HCT116 (cell line): Measurements from ENCODE around the gene CCBE1. TPM values are rescaled to one million over a fixed set of nuclear protein-coding genes. Genes with fewer than 3 reads are reported as not detected.

Source experiments
- ATAC-seq: fragments of 200-7000 bp; cut with Tn5 transposase; 2 replicates; pipeline ENCODE4 v1.9.1; 2020; ENCODE audit warnings: mild to moderate bottlenecking, moderate library complexity
- BruUV-seq: library from RNA; stranded (reverse); fragments of 400-500 nt; replicated peaks from 2 replicates; lab custom pipeline; 2021; lab: Mats Ljungman, UMichigan
- CTCF ChIA-PET: fragments of 300-600 bp; sonication (Branson Sonifier 250); formaldehyde crosslinking; loops from one replicate; lab custom pipeline; 2021; ENCODE audit warnings: antibody characterized with exemption; lab: Charles Lee
- POLR2A ChIA-PET: fragments of 300-600, 350-600 bp; sonication (Branson Sonifier 250); formaldehyde crosslinking; loops from one replicate; lab custom pipeline; 2021; ENCODE audit warnings: antibody characterized with exemption; lab: Charles Lee
- RAD21 ChIA-PET, 2 experiments: fragments of 300-600 bp; sonication (Branson Sonifier 250); formaldehyde crosslinking; loops; one replicate each; lab custom pipeline; 2023; ENCODE audit warnings: low total read pairs in 2 of 2; ENCODE audit not compliant: uncharacterized antibody in 2 of 2, unreplicated experiment in 2 of 2, low non-redundant PET in 1 of 2; lab: Charles Lee
- DNase-seq: peaks from one replicate; pipeline ENCODE4 v3.0.0-alpha.2; 2010; ENCODE audit warnings: low read depth, low spot score
- H2AFZ ChIP-seq: fragments of 200-600 bp; shearing (Covaris generic), sonication (generic); 2 replicates; pipeline ENCODE4 v1.6.1; 2017; ENCODE audit warnings: low read depth, mixed run types, mixed read lengths, antibody characterized with exemption, low read length; ENCODE audit not compliant: poor library complexity, severe bottlenecking
- H3K27ac ChIP-seq: 2 replicates; pipeline ENCODE4 v1.5.1; 2012; ENCODE audit warnings: low read depth, low read length
- H3K27me3 ChIP-seq: fragments of 200-600 bp; sonication (generic); 2 replicates; pipeline ENCODE4 v1.6.1; 2016; ENCODE audit warnings: mixed run types, low read length, mixed read lengths; ENCODE audit not compliant: insufficient read depth
- H3K36me3 ChIP-seq, 2 experiments: fragments of 200-500 bp in 1 of 2; fragments of 200-600 bp in 1 of 2; sonication (Bioruptor generic) in 1 of 2; sonication (generic) in 1 of 2; 2 replicates each; pipeline versions ENCODE4 v1.5.1 to v1.6.1; 2014 to 2016; ENCODE audit warnings: low read length in 2 of 2, inconsistent platforms in 1 of 2, mixed read lengths in 1 of 2, mixed run types in 1 of 2; ENCODE audit not compliant: insufficient read depth in 2 of 2, control insufficient read depth in 1 of 2
- H3K4me1 ChIP-seq, 2 experiments: fragments of 200-600 bp in 1 of 2; sonication (generic) in 1 of 2; 2 replicates each; pipeline versions ENCODE4 v1.5.1 to v1.6.1; 2012 to 2017; ENCODE audit warnings: low read length in 2 of 2, inconsistent platforms in 1 of 2, mild to moderate bottlenecking in 1 of 2, mixed read lengths in 1 of 2, mixed run types in 1 of 2, moderate library complexity in 1 of 2; ENCODE audit not compliant: insufficient read depth in 2 of 2, control insufficient read depth in 1 of 2
- H3K4me2 ChIP-seq: fragments of 200-600 bp; sonication (generic); 2 replicates; pipeline ENCODE4 v1.6.1; 2017; ENCODE audit warnings: mixed run types, low read length, mixed read lengths
- H3K4me3 ChIP-seq, 2 experiments: fragments of 200-600 bp in 1 of 2; sonication (generic) in 1 of 2; replicated peaks in 1 of 2; 2 replicates each; pipeline ENCODE4 v1.5.1; 2011 to 2016; ENCODE audit warnings: low read length in 2 of 2, control low read depth in 1 of 2, low read depth in 1 of 2, mild to moderate bottlenecking in 1 of 2, mixed read lengths in 1 of 2, mixed run types in 1 of 2
- H3K79me2 ChIP-seq: fragments of 200-600 bp; sonication (generic); 2 replicates; pipeline ENCODE4 v1.6.1; 2017; ENCODE audit warnings: mild to moderate bottlenecking, mixed run types, low read length, moderate library complexity, mixed read lengths; ENCODE audit not compliant: insufficient read depth
- H3K9ac ChIP-seq: fragments of 200-600 bp; sonication (generic); 2 replicates; pipeline ENCODE4 v1.6.1; 2016; ENCODE audit warnings: low read length, mixed read lengths
- H3K9me2 ChIP-seq: fragments of 200-600 bp; sonication (generic), shearing (Covaris generic); 2 replicates; pipeline ENCODE4 v1.6.1; 2017; ENCODE audit warnings: mixed run types, mild to moderate bottlenecking, moderate library complexity; ENCODE audit not compliant: insufficient read depth
- H3K9me3 ChIP-seq, 2 experiments: fragments of 200-500 bp in 1 of 2; fragments of 200-600 bp in 1 of 2; sonication (Bioruptor generic) in 1 of 2; sonication (generic) in 1 of 2; 2 replicates each; pipeline ENCODE4 v1.6.1; 2014 to 2017; ENCODE audit warnings: low read length in 2 of 2, mixed read lengths in 2 of 2, inconsistent platforms in 1 of 2, low read depth in 1 of 2, mild to moderate bottlenecking in 1 of 2, mixed run types in 1 of 2, moderate library complexity in 1 of 2; ENCODE audit not compliant: control insufficient read depth in 1 of 2, insufficient read depth in 1 of 2
- H4K20me1 ChIP-seq: fragments of 200-600 bp; sonication (generic), shearing (Covaris generic); 2 replicates; pipeline ENCODE4 v1.6.1; 2017; ENCODE audit warnings: mixed run types, mild to moderate bottlenecking, moderate library complexity; ENCODE audit not compliant: insufficient read depth
- CBX3 ChIP-seq: IDR thresholded peaks from 2 replicates; pipeline ENCODE4 v1.6.1; 2012; ENCODE audit warnings: low read depth
- CEBPB ChIP-seq: IDR thresholded peaks from 2 replicates; pipeline ENCODE4 v1.6.1; 2012; ENCODE audit warnings: low read depth
- EGR1 ChIP-seq: IDR thresholded peaks from 2 replicates; pipeline ENCODE4 v1.6.1; 2012; ENCODE audit warnings: low read depth
- ELF1 ChIP-seq: IDR thresholded peaks from 2 replicates; pipeline ENCODE4 v1.6.1; 2012; ENCODE audit warnings: low read depth, borderline replicate concordance
- EZH2phosphoT487 ChIP-seq: fragments of 200-600 bp; IDR thresholded peaks from 2 replicates; pipeline ENCODE4 v1.6.1; 2018; ENCODE audit warnings: antibody characterized with exemption, borderline replicate concordance
- FOSL1 ChIP-seq: IDR thresholded peaks from 2 replicates; pipeline ENCODE4 v1.6.1; 2012; ENCODE audit warnings: low read depth
- JUND ChIP-seq: IDR thresholded peaks from 2 replicates; pipeline ENCODE4 v1.6.1; 2012
- POLR2A ChIP-seq: IDR thresholded peaks from 2 replicates; pipeline ENCODE4 v1.7.0; 2011; ENCODE audit warnings: borderline replicate concordance; ENCODE audit not compliant: insufficient read depth, insufficient read length; ENCODE audit errors: extremely low read depth
- POLR2AphosphoS5 ChIP-seq: IDR thresholded peaks from 2 replicates; pipeline ENCODE4 v1.6.1; 2011; ENCODE audit warnings: mild to moderate bottlenecking, low read depth, low read length, moderate library complexity
- SP1 ChIP-seq: IDR thresholded peaks from 2 replicates; pipeline ENCODE4 v1.6.1; 2012; ENCODE audit warnings: low read depth
- YY1 ChIP-seq: IDR thresholded peaks from 2 replicates; pipeline ENCODE4 v1.6.1; 2011; ENCODE audit warnings: low read length, low read depth, moderate library complexity, mild to moderate bottlenecking; ENCODE audit not compliant: insufficient replicate concordance; ENCODE audit errors: extremely low read depth
- ZFX ChIP-seq: fragments of 450-650 bp; IDR thresholded peaks from 2 replicates; pipeline ENCODE4 v1.6.1; 2017
- ZNF274 ChIP-seq: fragments of 200-500 bp; sonication (Bioruptor generic); IDR thresholded peaks from 2 replicates; pipeline ENCODE4 v1.6.1; 2014; ENCODE audit warnings: mild to moderate bottlenecking, low read depth, low read length, inconsistent platforms
- intact Hi-C: fragments of 100-400 bp; cut with micrococcal nuclease; formaldehyde crosslinking; loops from 2 replicates; pipeline ENCODE4 v1.10.0; 2022
- total RNA-seq: library from RNA; stranded (reverse); gene quantifications from one replicate; pipeline ENCODE4 v1.2.1, GENCODE V29; 2021; ENCODE audit not compliant: unreplicated experiment
- TF ChIP-seq, protein P1 (sequence below): IDR thresholded peaks from 2 replicates; pipeline ENCODE4 v1.6.1; 2012
- TF ChIP-seq, protein P2 (sequence below), 3 experiments: fragments of 200-600 bp in 1 of 3; sonication (generic) in 1 of 3; IDR thresholded peaks in 2 of 3; conservative IDR thresholded peaks in 1 of 3; 2 replicates each; pipeline ENCODE4 v1.5.1; 2012 to 2017; ENCODE audit warnings: low read depth in 2 of 3, low read length in 2 of 3, antibody characterized with exemption in 1 of 3, borderline replicate concordance in 1 of 3, control low read depth in 1 of 3, mild to moderate bottlenecking in 1 of 3, mixed read lengths in 1 of 3, mixed run types in 1 of 3, moderate library complexity in 1 of 3; ENCODE audit not compliant: insufficient read depth in 1 of 3
- TF ChIP-seq, protein P3 (sequence below): IDR thresholded peaks from 2 replicates; pipeline ENCODE4 v1.6.1; 2012; ENCODE audit warnings: low read depth
- TF ChIP-seq, protein P4 (sequence below): IDR thresholded peaks from 2 replicates; pipeline ENCODE4 v1.6.1; 2011; ENCODE audit warnings: mild to moderate bottlenecking, low read length, moderate library complexity; ENCODE audit not compliant: insufficient replicate concordance; ENCODE audit errors: extremely low read depth
- TF ChIP-seq, protein P5 (sequence below): IDR thresholded peaks from 2 replicates; pipeline ENCODE4 v1.6.1; 2012

The CCBE1 gene
- total RNA-seq, 1 experiment from 2014 or later, result 0.84 TPM

DNA sequence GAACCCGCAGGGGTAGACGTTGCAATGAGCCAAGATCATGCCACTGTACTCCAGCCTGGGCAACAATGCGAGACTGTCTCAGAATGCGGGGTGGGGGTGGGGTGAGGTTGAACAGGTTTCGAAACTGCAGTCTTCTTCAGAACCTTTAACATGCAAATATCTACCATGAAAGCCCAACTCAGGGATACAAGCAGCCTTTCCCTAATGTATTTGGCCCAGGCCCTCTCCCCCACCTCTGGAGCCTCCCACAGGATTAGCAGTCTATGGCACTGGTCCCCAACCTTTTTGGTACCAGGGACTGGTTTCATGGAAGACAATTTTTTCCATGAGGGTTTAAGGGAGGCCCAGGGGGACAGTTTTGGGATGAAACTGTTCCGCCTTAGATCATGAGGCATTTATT lies 53.5 kb downstream of the CCBE1 start (continued):
- TF ChIP-seq POLR2A, result no peak
- TF ChIP-seq, protein P1, sequence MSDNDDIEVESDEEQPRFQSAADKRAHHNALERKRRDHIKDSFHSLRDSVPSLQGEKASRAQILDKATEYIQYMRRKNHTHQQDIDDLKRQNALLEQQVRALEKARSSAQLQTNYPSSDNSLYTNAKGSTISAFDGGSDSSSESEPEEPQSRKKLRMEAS, result no peak
- no peak for TF ChIP-seq YY1
- TF ChIP-seq POLR2AphosphoS5, result no peak
- TF ChIP-seq CBX3, result no peak
- no peak for TF ChIP-seq EGR1
- TF ChIP-seq ELF1, result no peak
- no peak for TF ChIP-seq CEBPB

DNA sequence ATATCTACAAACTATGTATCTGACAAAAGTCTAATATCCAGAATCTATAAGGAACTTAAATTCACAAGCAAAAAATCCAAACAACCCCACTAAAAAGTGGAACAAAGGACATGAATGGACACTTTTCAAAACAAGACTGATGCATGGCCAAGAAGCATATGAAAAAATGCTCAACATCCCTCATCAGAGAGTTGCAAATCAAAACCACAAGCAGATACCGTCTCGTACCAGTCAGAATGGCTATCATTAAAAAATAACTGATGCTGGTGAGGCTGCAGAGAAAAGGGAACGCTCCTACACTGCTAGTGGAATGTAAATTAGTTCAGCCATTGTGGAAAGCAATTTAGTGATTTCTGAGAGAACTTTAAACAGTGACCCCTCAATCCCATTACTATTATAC lies 56.5 kb downstream of the CCBE1 start:
- POLR2A ChIA-PET, result no interaction called here
- BruUV-seq, result no TSS peak
- TF ChIP-seq CBX3 (no peak), FOSL1 (no peak), EZH2phosphoT487 (no peak), ZNF274 (no peak), ZFX (no peak), POLR2A (no peak), JUND (no peak), SP1 (no peak), ELF1 (no peak), YY1 (no peak), CEBPB (no peak)
- TF ChIP-seq, protein P2, sequence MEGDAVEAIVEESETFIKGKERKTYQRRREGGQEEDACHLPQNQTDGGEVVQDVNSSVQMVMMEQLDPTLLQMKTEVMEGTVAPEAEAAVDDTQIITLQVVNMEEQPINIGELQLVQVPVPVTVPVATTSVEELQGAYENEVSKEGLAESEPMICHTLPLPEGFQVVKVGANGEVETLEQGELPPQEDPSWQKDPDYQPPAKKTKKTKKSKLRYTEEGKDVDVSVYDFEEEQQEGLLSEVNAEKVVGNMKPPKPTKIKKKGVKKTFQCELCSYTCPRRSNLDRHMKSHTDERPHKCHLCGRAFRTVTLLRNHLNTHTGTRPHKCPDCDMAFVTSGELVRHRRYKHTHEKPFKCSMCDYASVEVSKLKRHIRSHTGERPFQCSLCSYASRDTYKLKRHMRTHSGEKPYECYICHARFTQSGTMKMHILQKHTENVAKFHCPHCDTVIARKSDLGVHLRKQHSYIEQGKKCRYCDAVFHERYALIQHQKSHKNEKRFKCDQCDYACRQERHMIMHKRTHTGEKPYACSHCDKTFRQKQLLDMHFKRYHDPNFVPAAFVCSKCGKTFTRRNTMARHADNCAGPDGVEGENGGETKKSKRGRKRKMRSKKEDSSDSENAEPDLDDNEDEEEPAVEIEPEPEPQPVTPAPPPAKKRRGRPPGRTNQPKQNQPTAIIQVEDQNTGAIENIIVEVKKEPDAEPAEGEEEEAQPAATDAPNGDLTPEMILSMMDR (IDR thresholded peaks at IDR 0.05 in 2 of 3, conservative IDR thresholded peaks at IDR 0.05 in 1 of 3; ENCODE audit: borderline replicate concordance in 1 of 3, insufficient read depth in 1 of 3, low read depth in 2 of 3, low read length in 2 of 3), result no peak
- TF ChIP-seq, protein P3, sequence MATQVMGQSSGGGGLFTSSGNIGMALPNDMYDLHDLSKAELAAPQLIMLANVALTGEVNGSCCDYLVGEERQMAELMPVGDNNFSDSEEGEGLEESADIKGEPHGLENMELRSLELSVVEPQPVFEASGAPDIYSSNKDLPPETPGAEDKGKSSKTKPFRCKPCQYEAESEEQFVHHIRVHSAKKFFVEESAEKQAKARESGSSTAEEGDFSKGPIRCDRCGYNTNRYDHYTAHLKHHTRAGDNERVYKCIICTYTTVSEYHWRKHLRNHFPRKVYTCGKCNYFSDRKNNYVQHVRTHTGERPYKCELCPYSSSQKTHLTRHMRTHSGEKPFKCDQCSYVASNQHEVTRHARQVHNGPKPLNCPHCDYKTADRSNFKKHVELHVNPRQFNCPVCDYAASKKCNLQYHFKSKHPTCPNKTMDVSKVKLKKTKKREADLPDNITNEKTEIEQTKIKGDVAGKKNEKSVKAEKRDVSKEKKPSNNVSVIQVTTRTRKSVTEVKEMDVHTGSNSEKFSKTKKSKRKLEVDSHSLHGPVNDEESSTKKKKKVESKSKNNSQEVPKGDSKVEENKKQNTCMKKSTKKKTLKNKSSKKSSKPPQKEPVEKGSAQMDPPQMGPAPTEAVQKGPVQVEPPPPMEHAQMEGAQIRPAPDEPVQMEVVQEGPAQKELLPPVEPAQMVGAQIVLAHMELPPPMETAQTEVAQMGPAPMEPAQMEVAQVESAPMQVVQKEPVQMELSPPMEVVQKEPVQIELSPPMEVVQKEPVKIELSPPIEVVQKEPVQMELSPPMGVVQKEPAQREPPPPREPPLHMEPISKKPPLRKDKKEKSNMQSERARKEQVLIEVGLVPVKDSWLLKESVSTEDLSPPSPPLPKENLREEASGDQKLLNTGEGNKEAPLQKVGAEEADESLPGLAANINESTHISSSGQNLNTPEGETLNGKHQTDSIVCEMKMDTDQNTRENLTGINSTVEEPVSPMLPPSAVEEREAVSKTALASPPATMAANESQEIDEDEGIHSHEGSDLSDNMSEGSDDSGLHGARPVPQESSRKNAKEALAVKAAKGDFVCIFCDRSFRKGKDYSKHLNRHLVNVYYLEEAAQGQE, result no peak
- TF ChIP-seq, protein P4, sequence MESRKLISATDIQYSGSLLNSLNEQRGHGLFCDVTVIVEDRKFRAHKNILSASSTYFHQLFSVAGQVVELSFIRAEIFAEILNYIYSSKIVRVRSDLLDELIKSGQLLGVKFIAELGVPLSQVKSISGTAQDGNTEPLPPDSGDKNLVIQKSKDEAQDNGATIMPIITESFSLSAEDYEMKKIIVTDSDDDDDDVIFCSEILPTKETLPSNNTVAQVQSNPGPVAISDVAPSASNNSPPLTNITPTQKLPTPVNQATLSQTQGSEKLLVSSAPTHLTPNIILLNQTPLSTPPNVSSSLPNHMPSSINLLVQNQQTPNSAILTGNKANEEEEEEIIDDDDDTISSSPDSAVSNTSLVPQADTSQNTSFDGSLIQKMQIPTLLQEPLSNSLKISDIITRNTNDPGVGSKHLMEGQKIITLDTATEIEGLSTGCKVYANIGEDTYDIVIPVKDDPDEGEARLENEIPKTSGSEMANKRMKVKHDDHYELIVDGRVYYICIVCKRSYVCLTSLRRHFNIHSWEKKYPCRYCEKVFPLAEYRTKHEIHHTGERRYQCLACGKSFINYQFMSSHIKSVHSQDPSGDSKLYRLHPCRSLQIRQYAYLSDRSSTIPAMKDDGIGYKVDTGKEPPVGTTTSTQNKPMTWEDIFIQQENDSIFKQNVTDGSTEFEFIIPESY, result no peak
- TF ChIP-seq, protein P1, result no peak
- TF ChIP-seq, protein P5, sequence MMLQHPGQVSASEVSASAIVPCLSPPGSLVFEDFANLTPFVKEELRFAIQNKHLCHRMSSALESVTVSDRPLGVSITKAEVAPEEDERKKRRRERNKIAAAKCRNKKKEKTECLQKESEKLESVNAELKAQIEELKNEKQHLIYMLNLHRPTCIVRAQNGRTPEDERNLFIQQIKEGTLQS, result no peak

More for the DNA sequence above, 56.5 kb downstream of the CCBE1 start:
- Histone ChIP-seq H3K79me2 (no peaks in the 10 kb centered on the region), H3K9me2 (no peaks in the 10 kb centered on the region), H3K27me3 (no peaks in the 10 kb centered on the region), H2AFZ (no peak overlapping the region), H3K4me2 (no peak overlapping the region), H3K9me3 (no peaks in the 10 kb centered on the region), H3K9ac (no peak overlapping the region), H3K4me3 (no peak overlapping the region), H4K20me1 (no peaks in the 10 kb centered on the region), H3K27ac (no peak overlapping the region), H3K36me3 (no peaks in the 10 kb centered on the region), H3K4me1 (no peaks in the 10 kb centered on the region)
- ChIA-PET RAD21 (no interaction called here), CTCF (no interaction called here)
- ATAC-seq (no peak), DNase-seq (no peak)
- intact Hi-C loops, result no loop called here
